K562 (cell line): ENCODE results near the gene GALE.

Source experiments
- CTCF ChIP-seq, 3 experiments: IDR thresholded peaks in 2 of 3; conservative IDR thresholded peaks in 1 of 3; 2 replicates each; pipeline ENCODE4 v1.5.1; 2011 to 2012; ENCODE audit warnings: low read length in 3 of 3, mild to moderate bottlenecking in 3 of 3, control low read depth in 2 of 3, improper control_type of control experiment in 1 of 3, inconsistent platforms in 1 of 3, low read depth in 1 of 3, mixed read lengths in 1 of 3, moderate library complexity in 1 of 3; ENCODE audit not compliant: insufficient read depth in 2 of 3
- EP300 ChIP-seq: IDR thresholded peaks from 2 replicates; pipeline ENCODE4 v1.6.1; 2012; ENCODE audit warnings: low read length, improper control_type of control experiment
- SNIP1 ChIP-seq: fragments of 450-650 bp; IDR thresholded peaks from 2 replicates; pipeline ENCODE4 v1.7.1; 2017; ENCODE audit warnings: low read depth, mild to moderate bottlenecking
- ZC3H8 ChIP-seq: fragments of 450-650 bp; IDR thresholded peaks from 2 replicates; pipeline ENCODE4 v1.6.1; 2017
- ZNF445 ChIP-seq: fragments of 250-450 bp; sonication (Bioruptor Pico); IDR thresholded peaks from 2 replicates; pipeline ENCODE4 v1.4.0; 2020; ENCODE audit warnings: low read depth, mild to moderate bottlenecking, moderate library complexity
- TF ChIP-seq, protein P1 (sequence below): fragments of 250-450 bp; sonication (Bioruptor Pico); IDR thresholded peaks from 2 replicates; pipeline ENCODE4 v1.5.0; 2021; ENCODE audit warnings: mild to moderate bottlenecking, borderline replicate concordance

GRCh38 chr1:23824711-23825075 is 24.1 kb upstream of the GALE start:
- TF ChIP-seq ZNF445 (CRISPR knock-in tag) (no peak), CTCF (IDR thresholded peaks at IDR 0.05 in 2 of 3, conservative IDR thresholded peaks at IDR 0.05 in 1 of 3; ENCODE audit: insufficient read depth in 2 of 3, low read depth in 1 of 3, low read length in 3 of 3) (no peak), ZC3H8 (no peak), EP300 (no peak), SNIP1 (no peak)
- TF ChIP-seq, protein P1, sequence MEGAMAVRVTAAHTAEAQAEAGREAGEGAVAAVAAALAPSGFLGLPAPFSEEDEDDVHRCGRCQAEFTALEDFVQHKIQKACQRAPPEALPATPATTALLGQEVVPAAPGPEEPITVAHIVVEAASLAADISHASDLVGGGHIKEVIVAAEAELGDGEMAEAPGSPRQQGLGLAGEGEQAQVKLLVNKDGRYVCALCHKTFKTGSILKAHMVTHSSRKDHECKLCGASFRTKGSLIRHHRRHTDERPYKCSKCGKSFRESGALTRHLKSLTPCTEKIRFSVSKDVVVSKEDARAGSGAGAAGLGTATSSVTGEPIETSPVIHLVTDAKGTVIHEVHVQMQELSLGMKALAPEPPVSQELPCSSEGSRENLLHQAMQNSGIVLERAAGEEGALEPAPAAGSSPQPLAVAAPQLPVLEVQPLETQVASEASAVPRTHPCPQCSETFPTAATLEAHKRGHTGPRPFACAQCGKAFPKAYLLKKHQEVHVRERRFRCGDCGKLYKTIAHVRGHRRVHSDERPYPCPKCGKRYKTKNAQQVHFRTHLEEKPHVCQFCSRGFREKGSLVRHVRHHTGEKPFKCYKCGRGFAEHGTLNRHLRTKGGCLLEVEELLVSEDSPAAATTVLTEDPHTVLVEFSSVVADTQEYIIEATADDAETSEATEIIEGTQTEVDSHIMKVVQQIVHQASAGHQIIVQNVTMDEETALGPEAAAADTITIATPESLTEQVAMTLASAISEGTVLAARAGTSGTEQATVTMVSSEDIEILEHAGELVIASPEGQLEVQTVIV (CRISPR knock-in tag), result no peak
